ENCODE data around the gene OMP.

DNA sequence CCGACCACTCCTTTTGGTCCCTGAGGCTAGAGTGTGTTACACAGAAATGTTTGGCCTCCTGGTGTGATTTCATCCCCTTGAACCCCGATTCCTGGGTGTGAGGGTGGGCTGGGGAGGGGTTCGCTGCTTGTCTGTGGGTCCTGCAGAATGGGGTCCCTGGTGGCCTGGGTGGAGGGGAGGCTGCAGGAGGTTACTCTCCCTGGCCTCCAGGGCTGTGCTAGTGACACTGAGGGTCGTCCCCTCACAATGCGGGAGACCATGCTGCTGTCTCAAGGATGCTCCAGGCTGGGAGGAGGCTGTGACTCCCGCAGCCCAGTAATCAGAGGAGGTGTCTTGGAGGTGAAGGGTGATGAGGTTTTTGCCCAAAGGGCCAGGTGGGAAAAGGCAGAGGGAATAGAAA, 17.0 kb upstream of the OMP start:
- TF ChIP-seq, protein P1, sequence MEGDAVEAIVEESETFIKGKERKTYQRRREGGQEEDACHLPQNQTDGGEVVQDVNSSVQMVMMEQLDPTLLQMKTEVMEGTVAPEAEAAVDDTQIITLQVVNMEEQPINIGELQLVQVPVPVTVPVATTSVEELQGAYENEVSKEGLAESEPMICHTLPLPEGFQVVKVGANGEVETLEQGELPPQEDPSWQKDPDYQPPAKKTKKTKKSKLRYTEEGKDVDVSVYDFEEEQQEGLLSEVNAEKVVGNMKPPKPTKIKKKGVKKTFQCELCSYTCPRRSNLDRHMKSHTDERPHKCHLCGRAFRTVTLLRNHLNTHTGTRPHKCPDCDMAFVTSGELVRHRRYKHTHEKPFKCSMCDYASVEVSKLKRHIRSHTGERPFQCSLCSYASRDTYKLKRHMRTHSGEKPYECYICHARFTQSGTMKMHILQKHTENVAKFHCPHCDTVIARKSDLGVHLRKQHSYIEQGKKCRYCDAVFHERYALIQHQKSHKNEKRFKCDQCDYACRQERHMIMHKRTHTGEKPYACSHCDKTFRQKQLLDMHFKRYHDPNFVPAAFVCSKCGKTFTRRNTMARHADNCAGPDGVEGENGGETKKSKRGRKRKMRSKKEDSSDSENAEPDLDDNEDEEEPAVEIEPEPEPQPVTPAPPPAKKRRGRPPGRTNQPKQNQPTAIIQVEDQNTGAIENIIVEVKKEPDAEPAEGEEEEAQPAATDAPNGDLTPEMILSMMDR (IDR thresholded peaks at IDR 0.05; ENCODE audit: insufficient read depth, low read length), result no peak
- TF ChIP-seq, protein P2, sequence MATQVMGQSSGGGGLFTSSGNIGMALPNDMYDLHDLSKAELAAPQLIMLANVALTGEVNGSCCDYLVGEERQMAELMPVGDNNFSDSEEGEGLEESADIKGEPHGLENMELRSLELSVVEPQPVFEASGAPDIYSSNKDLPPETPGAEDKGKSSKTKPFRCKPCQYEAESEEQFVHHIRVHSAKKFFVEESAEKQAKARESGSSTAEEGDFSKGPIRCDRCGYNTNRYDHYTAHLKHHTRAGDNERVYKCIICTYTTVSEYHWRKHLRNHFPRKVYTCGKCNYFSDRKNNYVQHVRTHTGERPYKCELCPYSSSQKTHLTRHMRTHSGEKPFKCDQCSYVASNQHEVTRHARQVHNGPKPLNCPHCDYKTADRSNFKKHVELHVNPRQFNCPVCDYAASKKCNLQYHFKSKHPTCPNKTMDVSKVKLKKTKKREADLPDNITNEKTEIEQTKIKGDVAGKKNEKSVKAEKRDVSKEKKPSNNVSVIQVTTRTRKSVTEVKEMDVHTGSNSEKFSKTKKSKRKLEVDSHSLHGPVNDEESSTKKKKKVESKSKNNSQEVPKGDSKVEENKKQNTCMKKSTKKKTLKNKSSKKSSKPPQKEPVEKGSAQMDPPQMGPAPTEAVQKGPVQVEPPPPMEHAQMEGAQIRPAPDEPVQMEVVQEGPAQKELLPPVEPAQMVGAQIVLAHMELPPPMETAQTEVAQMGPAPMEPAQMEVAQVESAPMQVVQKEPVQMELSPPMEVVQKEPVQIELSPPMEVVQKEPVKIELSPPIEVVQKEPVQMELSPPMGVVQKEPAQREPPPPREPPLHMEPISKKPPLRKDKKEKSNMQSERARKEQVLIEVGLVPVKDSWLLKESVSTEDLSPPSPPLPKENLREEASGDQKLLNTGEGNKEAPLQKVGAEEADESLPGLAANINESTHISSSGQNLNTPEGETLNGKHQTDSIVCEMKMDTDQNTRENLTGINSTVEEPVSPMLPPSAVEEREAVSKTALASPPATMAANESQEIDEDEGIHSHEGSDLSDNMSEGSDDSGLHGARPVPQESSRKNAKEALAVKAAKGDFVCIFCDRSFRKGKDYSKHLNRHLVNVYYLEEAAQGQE (IDR thresholded peaks at IDR 0.05; ENCODE audit: insufficient replicate concordance, low read depth), result no peak
- no peak for TF ChIP-seq POLR2AphosphoS5 (IDR thresholded peaks at IDR 0.05; ENCODE audit: low read depth)
- no peak for TF ChIP-seq GABPA (IDR thresholded peaks at IDR 0.05; ENCODE audit: low read depth)

All from HL-60 (cell line).